ENCODE results near the gene C2orf15. TPM values are rescaled to one million over a fixed set of nuclear protein-coding genes. Genes with fewer than 3 reads are reported as not detected.

Gene C2orf15, protein sequence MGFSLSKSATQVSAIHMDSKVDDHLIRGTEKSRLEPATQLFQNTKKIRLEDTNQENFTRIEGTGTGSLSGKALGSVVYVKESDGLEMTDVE
- 0.39 to 0.99 TPM (median 0.53 TPM) in 5 replicates for total RNA-seq (2022; extraction: Qiagen RNA extraction; ENCODE audit: low read depth)

DNA sequence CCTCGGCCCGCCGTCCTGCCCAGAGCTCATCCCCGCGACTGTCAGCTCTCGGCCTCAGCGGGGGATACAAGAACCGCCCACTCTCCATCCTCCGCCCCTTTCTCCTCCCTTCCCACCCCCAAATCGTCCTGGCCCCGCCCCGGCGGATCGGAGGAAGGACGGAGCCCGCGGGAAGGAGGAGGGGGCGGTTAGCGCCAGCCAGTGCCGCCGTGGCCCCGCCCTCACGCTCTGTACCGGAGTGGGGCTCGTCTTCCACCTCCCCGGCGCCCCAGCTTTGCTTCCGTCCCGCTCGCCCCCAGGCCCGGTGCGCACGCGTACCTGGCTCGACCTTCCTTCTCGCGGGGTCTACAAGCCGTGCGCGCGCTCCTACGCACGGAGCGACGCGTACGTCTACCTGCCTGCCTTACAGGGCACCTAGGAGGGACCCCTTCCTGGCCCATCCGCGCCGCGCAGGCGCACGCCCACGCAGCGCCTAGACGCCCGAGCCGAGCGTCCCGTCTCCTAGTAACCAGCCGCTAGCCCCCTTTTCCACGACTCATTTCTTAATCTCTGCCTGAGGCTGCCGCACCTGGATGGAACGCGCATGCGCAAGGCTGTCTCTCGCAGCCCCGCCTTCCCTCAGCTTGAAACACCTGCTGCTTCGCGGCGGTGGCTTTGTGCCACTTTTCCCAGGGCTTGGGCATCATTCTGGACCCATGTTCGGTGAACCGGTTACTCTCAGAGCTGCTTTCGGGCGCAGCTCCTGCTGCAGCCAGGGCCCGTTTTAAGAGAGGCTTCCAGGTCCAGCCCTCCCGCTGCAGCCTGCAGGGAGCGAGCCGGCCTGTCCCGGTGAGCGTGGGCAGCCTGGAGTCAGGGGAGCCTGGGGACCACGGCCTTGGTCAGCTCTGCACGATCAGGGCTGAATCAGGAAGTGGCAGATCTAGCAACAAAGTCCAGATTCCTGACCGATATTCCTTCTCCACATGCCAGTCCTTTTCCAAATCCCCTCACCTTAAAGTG, at the start of gene C2orf15:
C2orf15 (plus strand) TSS at position 598 of the 999 bp plus-strand sequence. CDS start 8,852 bp downstream, outside the sequence.

DNA sequence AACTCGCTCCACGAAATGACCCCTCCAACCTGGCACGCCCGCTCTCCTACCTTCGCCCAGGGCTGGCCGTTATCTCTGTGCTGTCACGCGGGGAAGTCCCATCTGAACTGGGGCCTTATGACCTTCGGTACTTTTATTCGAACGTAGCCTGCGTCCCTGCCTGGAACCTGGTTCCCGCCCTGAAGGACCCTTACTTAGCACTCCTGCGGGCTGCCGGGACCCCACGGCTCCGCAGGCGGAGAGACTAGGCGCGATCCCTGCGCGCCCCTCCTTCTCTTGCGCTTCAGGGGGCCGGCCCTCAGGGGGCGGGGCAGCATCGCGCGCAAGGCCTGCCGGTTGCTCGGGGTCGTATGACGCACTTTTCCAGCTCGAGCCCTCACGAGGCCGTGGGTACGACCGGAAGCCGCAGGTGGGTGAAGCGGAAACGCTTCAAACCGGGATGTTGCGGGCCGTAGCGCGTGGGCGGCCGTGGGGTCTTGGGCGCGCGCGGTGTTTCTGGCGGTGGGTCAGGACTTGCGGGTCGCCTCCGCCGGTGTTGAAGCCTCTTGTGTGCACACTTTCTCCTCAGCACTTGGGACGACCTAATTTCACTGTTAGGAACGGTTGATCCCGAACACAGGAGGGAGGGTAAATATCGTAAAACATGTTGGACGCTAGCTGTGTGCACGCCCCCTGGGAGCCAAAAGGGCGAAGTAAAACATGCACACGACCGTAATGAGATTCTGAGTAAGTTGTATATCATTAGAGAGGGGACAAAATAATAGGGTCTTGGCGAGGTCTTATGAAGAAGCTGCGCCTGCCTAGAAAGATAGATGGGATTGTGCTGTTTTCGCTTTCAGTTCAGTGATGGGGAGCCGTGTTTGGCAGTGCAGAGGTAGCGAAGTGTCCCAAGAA, 13.4 kb downstream of the C2orf15 start, which contains the start of the genes LIPT1 and TSGA10:
LIPT1 (plus strand) TSS at position 325 of the 894 bp plus-strand sequence. CDS start 6,991 bp downstream, outside the sequence.
TSGA10 (minus strand) TSS at position 300 of the 894 bp plus-strand sequence. CDS start 45,503 bp downstream, outside the sequence.

GRCh38 chr2:99180755-99181623, 39.5 kb downstream of the C2orf15 start, which contains the start of the genes MITD1 and MRPL30:
Gene MITD1, minus strand, starts transcription at chr2:99181058. Its CDS starts 77 bp downstream, at chr2:99180981.
Gene MRPL30, plus strand, starts transcription at chr2:99181184. Its CDS starts 5,020 bp downstream, at chr2:99186204.

Other genes starting within 250 kb of the C2orf15 start
- gene CRACDL, start 205.5 kb upstream of the C2orf15 start, total RNA-seq (2022; extraction: Qiagen RNA extraction; ENCODE audit: low read depth), result 2.0 to 3.4 TPM (median 2.5 TPM) in 5 replicates
- 2.5 to 5.9 TPM (median 3.3 TPM) in 5 replicates for gene TSGA10, start 13.2 kb downstream of the C2orf15 start, total RNA-seq (2022; extraction: Qiagen RNA extraction; ENCODE audit: low read depth)
- gene LIPT1, start 13.3 kb downstream of the C2orf15 start, total RNA-seq (2022; extraction: Qiagen RNA extraction; ENCODE audit: low read depth), result 3.0 to 4.5 TPM (median 3.5 TPM) in 5 replicates
- 22.9 to 36.0 TPM (median 23.5 TPM) in 5 replicates for gene MITD1, start 39.4 kb downstream of the C2orf15 start, total RNA-seq (2022; extraction: Qiagen RNA extraction; ENCODE audit: low read depth)
- 30.5 to 62.2 TPM (median 32.4 TPM) in 5 replicates for gene MRPL30, start 39.5 kb downstream of the C2orf15 start, total RNA-seq (2022; extraction: Qiagen RNA extraction; ENCODE audit: low read depth)
- not detected in 5 replicates for gene LYG2, start 114.0 kb downstream of the C2orf15 start, total RNA-seq (2022; extraction: Qiagen RNA extraction; ENCODE audit: low read depth)
- gene LYG1, start 159.5 kb downstream of the C2orf15 start, total RNA-seq (2022; extraction: Qiagen RNA extraction; ENCODE audit: low read depth), result 0.97 to 2.5 TPM (median 2.4 TPM) in 5 replicates
- 35.2 to 73.3 TPM (median 39.8 TPM) in 5 replicates for gene TXNDC9, start 194.6 kb downstream of the C2orf15 start, total RNA-seq (2022; extraction: Qiagen RNA extraction; ENCODE audit: low read depth)
- gene EIF5B, start 195.7 kb downstream of the C2orf15 start, total RNA-seq (2022; extraction: Qiagen RNA extraction; ENCODE audit: low read depth), result 57.3 to 99.9 TPM (median 62.7 TPM) in 5 replicates